Activated T-helper 1 cell treated with anti-CD3 and anti-CD28 coated beads, Interleukin-12 subunit alpha, Interleukin-12 subunit beta, Interleukin-2, Interleukin-4 antibody, amounts not matched to agents 30 ng/mL and 10 ng/mL and 1 ng/mL, durations not matched to agents 14 hours and 24 hours and 36 hours (primary cell): Measurements from ENCODE around the gene IRF8. TPM values are rescaled to one million over a fixed set of nuclear protein-coding genes. Genes with fewer than 3 reads are reported as not detected.
"Not testable (repeated sequence)": the region's sequence is repeated elsewhere in the genome, so short reads cannot be mapped to it uniquely, and the experiment has no call there.

Source experiments
- DNase-seq: peaks from one replicate; pipeline ENCODE4 v3.0.0; 2021; ENCODE audit warnings: low spot score
- H3K27ac Mint-ChIP-seq: one replicate; pipeline ENCODE4 v1.8.0; 2021; ENCODE audit warnings: mild to moderate bottlenecking, mixed read lengths
- H3K27me3 Mint-ChIP-seq: one replicate; pipeline ENCODE4 v1.8.0; 2022; ENCODE audit warnings: mild to moderate bottlenecking, moderate library complexity, mixed read lengths; ENCODE audit not compliant: insufficient read depth
- H3K36me3 Mint-ChIP-seq: one replicate; pipeline ENCODE4 v1.8.0; 2021; ENCODE audit warnings: low read depth, mixed read lengths
- H3K4me1 Mint-ChIP-seq: one replicate; pipeline ENCODE4 v1.8.0; 2021; ENCODE audit warnings: low read depth, mixed read lengths
- H3K4me3 Mint-ChIP-seq: one replicate; pipeline ENCODE4 v1.8.0; 2021; ENCODE audit warnings: mild to moderate bottlenecking, moderate library complexity, mixed read lengths
- H3K9me3 Mint-ChIP-seq: one replicate; pipeline ENCODE4 v1.8.0; 2021; ENCODE audit warnings: mixed read lengths
- intact Hi-C: fragments of 100-400 bp; cut with micrococcal nuclease; formaldehyde crosslinking; loops from one replicate; pipeline ENCODE4 v1.15.1; 2024
- total RNA-seq: library from RNA; stranded (reverse); gene quantifications from 2 replicates; pipeline ENCODE4 v1.2.3, GENCODE V29; 2022

IRF8 gene, protein sequence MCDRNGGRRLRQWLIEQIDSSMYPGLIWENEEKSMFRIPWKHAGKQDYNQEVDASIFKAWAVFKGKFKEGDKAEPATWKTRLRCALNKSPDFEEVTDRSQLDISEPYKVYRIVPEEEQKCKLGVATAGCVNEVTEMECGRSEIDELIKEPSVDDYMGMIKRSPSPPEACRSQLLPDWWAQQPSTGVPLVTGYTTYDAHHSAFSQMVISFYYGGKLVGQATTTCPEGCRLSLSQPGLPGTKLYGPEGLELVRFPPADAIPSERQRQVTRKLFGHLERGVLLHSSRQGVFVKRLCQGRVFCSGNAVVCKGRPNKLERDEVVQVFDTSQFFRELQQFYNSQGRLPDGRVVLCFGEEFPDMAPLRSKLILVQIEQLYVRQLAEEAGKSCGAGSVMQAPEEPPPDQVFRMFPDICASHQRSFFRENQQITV
- 158 and 166 TPM in 2 replicates for total RNA-seq

DNA sequence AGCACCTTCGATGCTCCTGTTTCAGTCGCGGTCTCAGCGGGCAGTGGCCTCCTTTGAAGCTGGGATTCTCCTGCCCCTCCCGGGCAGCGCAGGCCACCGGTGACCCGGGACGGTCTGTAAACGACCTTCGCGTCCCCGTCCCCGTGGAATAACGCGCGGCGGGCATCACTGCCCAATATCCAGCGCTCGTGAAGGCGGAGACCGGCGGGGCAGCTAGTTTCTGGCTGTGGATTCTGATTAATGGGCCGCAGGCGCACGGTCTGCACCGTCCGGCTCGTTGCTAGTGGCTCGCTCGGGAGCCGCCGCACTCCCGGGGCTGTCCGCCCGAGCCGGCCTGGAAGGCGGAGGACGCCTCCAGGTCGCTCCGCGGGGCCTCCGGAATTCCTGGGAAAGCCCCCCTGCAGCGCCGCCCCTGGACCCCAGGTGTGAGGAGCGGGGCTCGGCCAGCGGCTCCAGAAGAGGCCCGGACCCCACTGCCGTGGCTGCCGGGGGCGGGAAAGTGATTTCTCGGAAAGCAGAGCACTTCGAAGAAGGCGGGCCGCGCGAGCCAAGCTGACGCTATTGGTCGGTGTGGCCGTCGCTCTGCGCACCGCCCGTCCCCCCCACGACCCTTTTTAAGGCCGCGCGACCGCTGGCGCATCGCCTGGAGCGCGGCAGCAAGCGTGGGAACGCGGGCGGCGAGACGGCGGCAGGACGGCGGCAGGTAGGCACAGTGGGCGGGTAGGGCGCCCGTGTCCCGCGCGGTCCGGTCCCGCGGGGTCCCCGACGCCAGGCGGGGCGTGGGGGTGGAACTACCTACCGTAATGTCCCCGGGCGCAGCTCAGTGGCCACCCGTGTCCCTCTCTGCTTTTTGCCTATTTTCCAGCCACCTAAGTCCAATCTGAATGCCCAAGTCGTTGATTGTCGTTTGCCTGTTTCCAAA lies at the start of gene IRF8:
TSS of gene IRF8 (plus strand) at position 642 of the 922 bp plus-strand sequence. CDS start 3,854 bp downstream, outside the sequence.
- peak; percentile 67 for DNase-seq
- peak within 1 kb of the TSS; percentile 88 for H3K4me3 Mint-ChIP-seq
- H3K9me3 Mint-ChIP-seq, result no peaks in the 10 kb centered on the region
- peaks cover 32% of the 10 kb centered on the region for H3K36me3 Mint-ChIP-seq
- peaks cover 28% of the 10 kb centered on the region for H3K27me3 Mint-ChIP-seq
- H3K4me1 Mint-ChIP-seq, result peaks cover 60% of the 10 kb centered on the region
- peak within 1 kb of the TSS; percentile 78 for H3K27ac Mint-ChIP-seq
- intact Hi-C loops, result loop anchor here (1.0 kb wide), 3 partner anchors 9 to 77 kb away; no protein-coding TSS in a partner anchor

GRCh38 chr16:85849388-85849787 lies 49.6 kb upstream of the IRF8 start:
- no peaks in the 10 kb centered on the region for H3K9me3 Mint-ChIP-seq

GRCh38 chr16:85850344-85850880 lies 48.5 kb upstream of the IRF8 start:
- H3K4me1 Mint-ChIP-seq, result no peaks in the 10 kb centered on the region
- peaks cover 8% of the 10 kb centered on the region for H3K27me3 Mint-ChIP-seq
- intact Hi-C loops, result no loop called here
- no peak for DNase-seq
- no peak overlapping the region for H3K27ac Mint-ChIP-seq
- no peaks in the 10 kb centered on the region for H3K36me3 Mint-ChIP-seq
- H3K4me3 Mint-ChIP-seq, result no peak overlapping the region
- H3K9me3 Mint-ChIP-seq, result no peaks in the 10 kb centered on the region

More at GRCh38 chr16:85849388-85849787, 49.6 kb upstream of the IRF8 start:
- no peak for DNase-seq
- Mint-ChIP-seq H3K4me3 (no peak overlapping the region), H3K4me1 (peaks cover 6% of the 10 kb centered on the region), H3K27me3 (peaks cover 10% of the 10 kb centered on the region), H3K27ac (no peak overlapping the region), H3K36me3 (no peaks in the 10 kb centered on the region)
- intact Hi-C loops, result no loop called here

DNA sequence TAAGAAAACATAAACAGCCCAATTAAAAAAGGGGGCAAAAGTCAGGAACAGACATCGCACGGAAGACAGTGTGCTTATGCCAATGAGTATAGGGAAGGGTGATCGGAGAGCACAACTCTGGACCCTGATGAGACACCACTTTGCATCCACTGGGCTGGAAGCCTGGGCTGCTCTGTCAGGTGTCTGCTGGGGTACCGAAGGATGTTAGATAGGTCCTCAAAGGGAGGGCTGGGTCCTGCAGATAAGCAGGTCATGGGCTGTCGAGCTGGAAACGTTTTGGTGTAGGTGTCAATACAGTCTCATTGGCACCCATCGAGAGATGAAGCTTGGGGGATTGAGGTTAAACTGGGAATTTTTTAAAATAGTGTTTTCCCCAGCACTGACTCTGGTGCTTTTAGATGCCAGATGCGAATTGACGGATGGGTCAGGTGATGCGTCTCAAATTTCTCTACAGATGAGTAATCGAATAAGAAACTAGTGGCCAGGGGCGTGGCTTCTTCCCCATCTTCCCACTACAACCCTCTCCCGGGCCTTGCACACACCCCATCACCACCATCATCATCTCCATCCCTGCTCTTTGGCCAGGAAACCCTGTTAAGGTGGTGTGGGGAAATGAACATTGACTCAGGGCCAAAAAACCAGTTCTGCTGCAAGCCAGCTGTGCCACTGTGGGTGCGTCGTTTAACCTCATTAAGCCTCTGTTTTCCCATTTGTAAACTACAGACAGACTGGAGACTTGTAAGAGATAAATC lies 47.8 kb upstream of the IRF8 start:
- Mint-ChIP-seq H3K4me3 (no peak overlapping the region), H3K4me1 (no peaks in the 10 kb centered on the region), H3K9me3 (peaks cover 4% of the 10 kb centered on the region), H3K27me3 (peaks cover 8% of the 10 kb centered on the region), H3K27ac (no peak overlapping the region), H3K36me3 (no peaks in the 10 kb centered on the region)
- DNase-seq, result no peak
- intact Hi-C loops, result no loop called here

GRCh38 chr16:85853547-85854545 lies 45.1 kb upstream of the IRF8 start:
- peaks cover 4% of the 10 kb centered on the region for H3K9me3 Mint-ChIP-seq
- H3K4me3 Mint-ChIP-seq, result no peak overlapping the region
- no peak for DNase-seq
- no peaks in the 10 kb centered on the region for H3K4me1 Mint-ChIP-seq
- H3K27ac Mint-ChIP-seq, result no peak overlapping the region
- intact Hi-C loops, result no loop called here
- H3K27me3 Mint-ChIP-seq, result peaks cover 10% of the 10 kb centered on the region
- no peaks in the 10 kb centered on the region for H3K36me3 Mint-ChIP-seq

GRCh38 chr16:85854935-85855334 lies 44.0 kb upstream of the IRF8 start:
- H3K27ac Mint-ChIP-seq, result no peak overlapping the region
- intact Hi-C loops, result no loop called here
- no peak overlapping the region for H3K4me3 Mint-ChIP-seq
- DNase-seq, result no peak
- H3K4me1 Mint-ChIP-seq, result peaks cover 6% of the 10 kb centered on the region
- H3K36me3 Mint-ChIP-seq, result no peaks in the 10 kb centered on the region
- H3K27me3 Mint-ChIP-seq, result peaks cover 10% of the 10 kb centered on the region
- peaks cover 4% of the 10 kb centered on the region for H3K9me3 Mint-ChIP-seq

- Mint-ChIP-seq H3K4me1 (peaks cover 6% of the 10 kb centered on the region), H3K27ac (no peak overlapping the region), H3K9me3 (peaks cover 4% of the 10 kb centered on the region), H3K36me3 (no peaks in the 10 kb centered on the region), H3K4me3 (no peak overlapping the region), H3K27me3 (peaks cover 10% of the 10 kb centered on the region)
- intact Hi-C loops, result no loop called here
- no peak for DNase-seq
These were observed 42.9 kb upstream of the IRF8 start for GRCh38 chr16:85856079-85856478.

DNA sequence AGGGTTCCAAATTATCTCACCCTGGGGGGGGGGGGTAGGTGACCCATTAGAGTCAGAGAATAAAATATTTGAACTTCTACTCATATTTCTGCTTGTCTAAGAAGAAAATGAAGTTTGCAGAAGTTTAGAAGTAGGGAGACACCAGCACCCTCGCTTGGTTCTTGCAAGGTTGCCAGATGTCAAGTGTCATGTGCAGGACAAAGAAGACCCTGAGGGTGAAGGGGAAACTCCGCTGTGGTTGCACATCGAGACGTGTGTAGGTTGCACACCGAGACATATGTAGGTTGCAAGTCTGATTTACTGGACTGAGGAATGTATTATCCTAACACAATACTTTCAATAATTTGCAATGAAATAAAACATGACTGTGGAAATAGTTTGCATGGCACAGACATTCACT lies 42.4 kb upstream of the IRF8 start:
- intact Hi-C loops, result no loop called here
- no peak overlapping the region for H3K4me3 Mint-ChIP-seq
- H3K27me3 Mint-ChIP-seq, result peaks cover 6% of the 10 kb centered on the region
- no peaks in the 10 kb centered on the region for H3K36me3 Mint-ChIP-seq
- no peak overlapping the region for H3K27ac Mint-ChIP-seq
- H3K9me3 Mint-ChIP-seq, result peaks cover 4% of the 10 kb centered on the region
- DNase-seq, result no peak
- peaks cover 6% of the 10 kb centered on the region for H3K4me1 Mint-ChIP-seq

DNA sequence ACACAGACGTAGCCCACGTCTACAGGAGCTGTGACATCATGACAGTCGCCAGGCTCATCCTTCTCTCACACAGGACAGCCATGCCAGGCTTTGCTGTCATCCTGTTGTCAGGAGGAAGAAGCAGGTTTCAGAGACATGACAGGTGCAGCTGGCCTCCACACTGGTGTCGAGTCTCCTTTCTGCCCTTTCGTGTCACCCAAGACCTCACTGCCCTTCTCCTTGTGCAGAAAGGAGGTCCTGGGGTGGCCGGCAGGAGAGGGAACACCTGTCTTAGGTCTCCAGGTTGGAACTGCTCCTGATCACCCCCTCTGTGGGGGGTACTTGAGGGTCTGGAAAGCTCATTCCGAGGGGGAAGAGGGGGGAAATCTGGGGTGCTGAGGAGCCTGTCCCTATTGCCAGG lies 41.6 kb upstream of the IRF8 start:
- intact Hi-C loops, result no loop called here
- peaks cover 4% of the 10 kb centered on the region for H3K9me3 Mint-ChIP-seq
- H3K4me1 Mint-ChIP-seq, result peaks cover 6% of the 10 kb centered on the region
- H3K27me3 Mint-ChIP-seq, result peaks cover 11% of the 10 kb centered on the region
- no peaks in the 10 kb centered on the region for H3K36me3 Mint-ChIP-seq
- no peak overlapping the region for H3K4me3 Mint-ChIP-seq
- H3K27ac Mint-ChIP-seq, result no peak overlapping the region
- no peak for DNase-seq

GRCh38 chr16:85858571-85858970 lies 40.4 kb upstream of the IRF8 start:
- intact Hi-C loops, H3K4me1 Mint-ChIP-seq, H3K36me3 Mint-ChIP-seq, H3K9me3 Mint-ChIP-seq, H3K27ac Mint-ChIP-seq, H3K4me3 Mint-ChIP-seq, DNase-seq: not testable (repeated sequence)
- peaks cover 13% of the 10 kb centered on the region for H3K27me3 Mint-ChIP-seq

DNA sequence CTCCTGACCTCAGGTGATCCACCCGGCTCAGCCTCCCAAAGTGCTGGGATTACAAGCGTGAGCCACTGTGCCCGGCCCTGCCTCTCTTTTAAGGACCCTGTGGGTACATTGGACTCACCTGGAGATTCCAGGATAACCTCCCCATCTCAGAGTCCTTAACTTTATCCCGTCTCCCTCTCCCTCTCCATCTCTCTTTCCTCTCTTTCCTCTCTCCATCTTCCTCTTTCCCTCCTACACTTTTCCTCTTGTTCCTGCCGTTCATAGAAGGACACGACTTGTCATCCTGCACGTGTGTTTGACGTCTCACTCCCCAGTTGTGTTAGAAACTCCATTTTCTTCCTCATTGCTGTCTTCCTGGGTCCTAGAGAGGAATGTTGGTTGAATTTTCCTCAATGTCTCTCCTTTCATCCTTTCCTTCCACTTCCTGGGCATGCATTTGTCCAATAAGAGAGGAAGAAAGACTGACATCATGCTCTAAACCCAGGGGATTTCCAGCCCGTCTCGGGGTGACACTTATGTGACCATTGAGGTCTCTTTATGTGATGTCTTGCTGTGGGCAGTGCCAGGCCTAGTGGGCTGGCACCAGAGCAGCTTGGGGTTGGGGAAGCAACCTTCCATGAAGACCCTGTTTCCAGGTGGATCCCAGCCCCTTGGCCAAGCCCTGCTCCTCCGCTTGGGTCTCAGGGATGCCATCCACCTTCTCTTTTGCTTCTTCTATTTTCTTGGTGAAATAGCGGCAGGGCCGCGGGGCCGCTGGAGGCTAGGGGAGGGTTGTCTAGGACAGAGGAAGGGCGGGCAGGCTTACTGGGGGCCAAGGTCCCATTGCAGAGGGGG lies 39.8 kb upstream of the IRF8 start:
- Mint-ChIP-seq H3K4me3 (peak overlapping the region; percentile 20), H3K4me1 (peaks cover 6% of the 10 kb centered on the region), H3K9me3 (peaks cover 10% of the 10 kb centered on the region), H3K36me3 (no peaks in the 10 kb centered on the region), H3K27ac (no peak overlapping the region), H3K27me3 (peaks cover 13% of the 10 kb centered on the region)
- no peak for DNase-seq
- intact Hi-C loops, result no loop called here
